Stimulated activated CD4-positive, alpha-beta T cell treated with anti-CD3 and anti-CD28 coated beads, Interleukin-2, amount 100 ng/mL, for 4 hours (primary cell): ENCODE results near the gene ZNF611.
"Not testable (repeated sequence)": the region's sequence is repeated elsewhere in the genome, so short reads cannot be mapped to it uniquely, and the experiment has no call there.

Source experiments
- DNase-seq: peaks from one replicate; pipeline ENCODE4 v3.0.0-alpha.2; 2020; ENCODE audit warnings: low read depth

The ZNF611 gene

GRCh38 chr19:52716522-52716921 lies 18.3 kb downstream of the ZNF611 start:
- no peak for DNase-seq

- not testable (repeated sequence) for DNase-seq
Measured at GRCh38 chr19:52715902-52716301, 18.9 kb downstream of the ZNF611 start.

- DNase-seq = not testable (repeated sequence)
Measured at GRCh38 chr19:52715330-52715729, 19.5 kb downstream of the ZNF611 start.

- DNase-seq = not testable (repeated sequence)
Measured at GRCh38 chr19:52713051-52713450, 21.8 kb downstream of the ZNF611 start.

- not testable (repeated sequence) for DNase-seq
Measured at GRCh38 chr19:52711661-52712060, 23.2 kb downstream of the ZNF611 start.

GRCh38 chr19:52710538-52710937 lies 24.3 kb downstream of the ZNF611 start:
- no peak for DNase-seq

- DNase-seq = not testable (repeated sequence)
Measured at GRCh38 chr19:52705615-52706014, 29.2 kb downstream of the ZNF611 start.

GRCh38 chr19:52703917-52704316 lies 30.9 kb downstream of the ZNF611 start:
- DNase-seq = no peak

GRCh38 chr19:52700673-52701072 lies 34.2 kb downstream of the ZNF611 start:
- no peak for DNase-seq

- not testable (repeated sequence) for DNase-seq
Measured at GRCh38 chr19:52699555-52699954, 35.3 kb downstream of the ZNF611 start.

GRCh38 chr19:52695996-52696395 lies 38.8 kb downstream of the ZNF611 start:
- DNase-seq = no peak

GRCh38 chr19:52694921-52695320 lies 39.9 kb downstream of the ZNF611 start:
- DNase-seq = no peak

- not testable (repeated sequence) for DNase-seq
Measured at GRCh38 chr19:52694281-52694680, 40.6 kb downstream of the ZNF611 start.

GRCh38 chr19:52692431-52693008 lies 42.3 kb downstream of the ZNF611 start:
- no peak for DNase-seq

GRCh38 chr19:52691737-52692136 lies 43.1 kb downstream of the ZNF611 start:
- DNase-seq = no peak

- no peak for DNase-seq
Measured at GRCh38 chr19:52691215-52691610, 43.6 kb downstream of the ZNF611 start.

- peak; percentile 88 for DNase-seq
Measured at GRCh38 chr19:52690369-52691214, 44.3 kb downstream of the ZNF611 start.

- DNase-seq = peak; percentile 12
Measured at GRCh38 chr19:52689843-52690368, 44.9 kb downstream of the ZNF611 start.

GRCh38 chr19:52688925-52689796 lies 45.7 kb downstream of the ZNF611 start:
- DNase-seq = not testable (repeated sequence)

- no peak for DNase-seq
Measured at GRCh38 chr19:52688335-52688734, 46.5 kb downstream of the ZNF611 start.

- DNase-seq = no peak
Measured at GRCh38 chr19:52687684-52688083, 47.2 kb downstream of the ZNF611 start.

- no peak for DNase-seq
Measured at GRCh38 chr19:52685811-52686210, 49.0 kb downstream of the ZNF611 start.
